ENCODE measurements around the gene CEPT1. TPM values are rescaled to one million over a fixed set of nuclear protein-coding genes. Genes with fewer than 3 reads are reported as not detected.

Gene CEPT1
- total RNA-seq, 1 experiment from 2014 or later = 33.0 TPM

- DNase-seq = no peak
- H3K36me3 Mint-ChIP-seq (ENCODE audit: insufficient read depth in 1 of 3, low read depth in 3 of 3) = peaks cover 0 to 2% (median 0%) of the 10 kb centered on the region in 3 experiments; a peak in 1 of 7 replicates
- Histone ChIP-seq H2BK5ac (ENCODE audit: insufficient read length, low read length) (no peak overlapping the region), H3K4ac (ENCODE audit: low read depth, low read length) (no peak overlapping the region), H3K27ac (ENCODE audit: insufficient read length, low read depth, low read length) (no peak overlapping the region), H4K91ac (ENCODE audit: insufficient read length, low read depth, low read length) (no peak overlapping the region), H3K79me1 (ENCODE audit: insufficient read depth, low read depth, low read length, poor library complexity, severe bottlenecking) (no peaks in the 10 kb centered on the region), H2BK20ac (ENCODE audit: low read depth, low read length, poor library complexity, severe bottlenecking) (no peak overlapping the region), H2AFZ (ENCODE audit: low read length) (no peak overlapping the region), H3K79me2 (ENCODE audit: insufficient read depth, low read length) (no peaks in the 10 kb centered on the region), H3K9ac (ENCODE audit: extremely low read depth, insufficient read length, low read length) (no peak overlapping the region), H3T11ph (ENCODE audit: low read length) (no peak overlapping the region), H2BK12ac (ENCODE audit: insufficient read length, low read depth, low read length) (no peak overlapping the region), H3K9me3 (ENCODE audit: control insufficient read depth, low read depth, low read length) (no peaks in the 10 kb centered on the region), H3K14ac (ENCODE audit: insufficient read depth, low read length) (no peak overlapping the region), H2BK15ac (ENCODE audit: low read depth, low read length) (no peak overlapping the region), H2AK5ac (ENCODE audit: insufficient read length, low read length) (no peak overlapping the region), H3K4me2 (ENCODE audit: insufficient read depth, insufficient read length, low read length) (no peak overlapping the region), H4K5ac (ENCODE audit: insufficient read length, low read depth, low read length) (no peak overlapping the region), H3K23me2 (ENCODE audit: insufficient read length, low read depth, low read length, poor library complexity, severe bottlenecking) (no peaks in the 10 kb centered on the region), H2BK120ac (ENCODE audit: low read depth, low read length, poor library complexity, severe bottlenecking) (no peak overlapping the region), H3K4me1 (ENCODE audit: insufficient read depth, low read length) (no peaks in the 10 kb centered on the region), H4K8ac (replicated peaks; ENCODE audit: insufficient read length, low read depth, low read length) (no peak overlapping the region), H3K56ac (ENCODE audit: insufficient read length, low read depth, low read length) (no peak overlapping the region), H4K20me1 (ENCODE audit: control insufficient read depth, insufficient read depth, insufficient read length) (no peaks in the 10 kb centered on the region), H3K23ac (ENCODE audit: insufficient read length, low read depth, low read length) (no peak overlapping the region), H3K27me3 (ENCODE audit: insufficient read depth, low read length) (no peaks in the 10 kb centered on the region), H3K18ac (ENCODE audit: insufficient read length, low read depth, low read length) (no peak overlapping the region)
- peaks cover 7 to 15% of the 10 kb centered on the region in 2 experiments for H3K4me1 Mint-ChIP-seq
- no CpG with 5 or more reads among the region's 2 CpGs for WGBS (ENCODE audit: extremely low coverage, insufficient read length, low lambda C conversion rate)
- H3K27me3 Mint-ChIP-seq (ENCODE audit: low read depth) = peaks cover 13% of the 10 kb centered on the region
- H3K4me3 Mint-ChIP-seq = no peak overlapping the region
- H3K9me3 Mint-ChIP-seq = peaks cover 0 to 2% of the 10 kb centered on the region in 2 experiments; a peak in 1 of 5 replicates
- TF ChIP-seq CTCF (conservative IDR thresholded peaks at IDR 0.05) = no peak
- H3K27ac Mint-ChIP-seq = no peak overlapping the region
Observed at GRCh38 chr1:111205714-111206050, 65.7 kb downstream of the CEPT1 start.

Measured in H9 (cell line).